ENCODE results near the gene GRID1. TPM values are rescaled to one million over a fixed set of nuclear protein-coding genes. Genes with fewer than 3 reads are reported as not detected.
"Not testable (repeated sequence)": the region's sequence is repeated elsewhere in the genome, so short reads cannot be mapped to it uniquely, and the experiment has no call there.

Gene GRID1
- total RNA-seq, 1 donor from 2014 or later, result 1.4 TPM

GRCh38 chr10:86243651-86244155, 122.9 kb downstream of the GRID1 start:
- H3K27ac ChIP-seq, result no peak overlapping the region
- H3K4me1 ChIP-seq, result no peaks in the 10 kb centered on the region
- intact Hi-C loops (cut with DNase I), result no loop called here
- DNase-seq (ENCODE audit: low spot score in 2 of 2), result no peak
- no peaks in the 10 kb centered on the region for H3K9me3 ChIP-seq
- no peak overlapping the region for H3K4me3 ChIP-seq
- no peaks in the 10 kb centered on the region for H3K36me3 ChIP-seq
- H3K27me3 ChIP-seq, result no peaks in the 10 kb centered on the region
- TF ChIP-seq CTCF (IDR thresholded peaks at IDR 0.05), result no peak

- no peak for TF ChIP-seq CTCF (IDR thresholded peaks at IDR 0.05)
- no peaks in the 10 kb centered on the region for H3K9me3 ChIP-seq
- H3K27me3 ChIP-seq, result no peaks in the 10 kb centered on the region
- intact Hi-C loops (cut with DNase I), result no loop called here
- no peaks in the 10 kb centered on the region for H3K4me1 ChIP-seq
- DNase-seq (ENCODE audit: low spot score in 2 of 2), result no peak
- H3K36me3 ChIP-seq, result no peaks in the 10 kb centered on the region
- no peak overlapping the region for H3K27ac ChIP-seq
- no peak overlapping the region for H3K4me3 ChIP-seq
Observed at GRCh38 chr10:86242761-86243160, 123.8 kb downstream of the GRID1 start.

GRCh38 chr10:86238089-86238488, 128.5 kb downstream of the GRID1 start:
- H3K4me3 ChIP-seq; H3K27ac ChIP-seq; H3K4me1 ChIP-seq; intact Hi-C loops (cut with DNase I); H3K9me3 ChIP-seq; DNase-seq (ENCODE audit: low spot score in 2 of 2); H3K36me3 ChIP-seq; H3K27me3 ChIP-seq: not testable (repeated sequence)

- H3K4me1 ChIP-seq, result no peaks in the 10 kb centered on the region
- no peak for TF ChIP-seq CTCF (IDR thresholded peaks at IDR 0.05)
- no peaks in the 10 kb centered on the region for H3K27me3 ChIP-seq
- no peak overlapping the region for H3K27ac ChIP-seq
- intact Hi-C loops (cut with DNase I), result no loop called here
- no peak overlapping the region for H3K4me3 ChIP-seq
- DNase-seq (ENCODE audit: low spot score in 2 of 2), result no peak
- no peaks in the 10 kb centered on the region for H3K36me3 ChIP-seq
- no peaks in the 10 kb centered on the region for H3K9me3 ChIP-seq
Observed at GRCh38 chr10:86234541-86235270, 131.9 kb downstream of the GRID1 start.

- H3K27me3 ChIP-seq, result no peaks in the 10 kb centered on the region
- intact Hi-C loops (cut with DNase I), result no loop called here
- no peak for DNase-seq (ENCODE audit: low spot score in 2 of 2)
- no peaks in the 10 kb centered on the region for H3K9me3 ChIP-seq
- H3K4me1 ChIP-seq, result no peaks in the 10 kb centered on the region
- H3K36me3 ChIP-seq, result no peaks in the 10 kb centered on the region
- no peak overlapping the region for H3K4me3 ChIP-seq
- no peak for TF ChIP-seq CTCF (IDR thresholded peaks at IDR 0.05)
- H3K27ac ChIP-seq, result no peak overlapping the region
Observed at GRCh38 chr10:86234107-86234506, 132.5 kb downstream of the GRID1 start.

- no peak for TF ChIP-seq CTCF (IDR thresholded peaks at IDR 0.05)
- H3K36me3 ChIP-seq, result no peaks in the 10 kb centered on the region
- no peaks in the 10 kb centered on the region for H3K27me3 ChIP-seq
- no peak overlapping the region for H3K27ac ChIP-seq
- no peaks in the 10 kb centered on the region for H3K9me3 ChIP-seq
- no peak overlapping the region for H3K4me3 ChIP-seq
- no peaks in the 10 kb centered on the region for H3K4me1 ChIP-seq
- intact Hi-C loops (cut with DNase I), result no loop called here
- DNase-seq (ENCODE audit: low spot score in 2 of 2), result no peak
Observed at GRCh38 chr10:86233131-86233530, 133.5 kb downstream of the GRID1 start.
